Fibroblast of lung (primary cell): ENCODE data around the gene CHURC1. TPM values are rescaled to one million over a fixed set of nuclear protein-coding genes. Genes with fewer than 3 reads are reported as not detected.
A peak's percentile ranks its signal among the peaks of the same experiment; 100 is the strongest.

Experiments used
- DNase-seq, 2 donors: peaks; one replicate each; pipeline versions ENCODE4 v3.0.0 to v3.0.0-alpha.2; 2010; ENCODE audit warnings: low read depth in 2 of 2
- H2AFZ ChIP-seq: 2 replicates; pipeline ENCODE4 v1.5.1; 2012; ENCODE audit warnings: low read length, control low read depth, inconsistent platforms
- H3K27ac ChIP-seq: 2 replicates; pipeline ENCODE4 v1.5.1; 2011; ENCODE audit warnings: low read length, control low read depth; ENCODE audit not compliant: insufficient read depth
- H3K27me3 ChIP-seq: 2 replicates; pipeline ENCODE4 v1.5.1; 2011; ENCODE audit warnings: mild to moderate bottlenecking, low read length; ENCODE audit not compliant: control insufficient read depth, insufficient read depth
- H3K36me3 ChIP-seq: 2 replicates; pipeline ENCODE4 v1.5.1; 2011; ENCODE audit warnings: low read length; ENCODE audit not compliant: control insufficient read depth, insufficient read depth
- H3K4me1 ChIP-seq: 2 replicates; pipeline ENCODE4 v1.5.1; 2011; ENCODE audit warnings: low read length; ENCODE audit not compliant: control insufficient read depth, insufficient read depth; ENCODE audit errors: extremely low read depth
- H3K4me2 ChIP-seq: 2 replicates; pipeline ENCODE4 v1.5.1; 2011; ENCODE audit warnings: low read length, control low read depth; ENCODE audit not compliant: insufficient read depth; ENCODE audit errors: extremely low read depth
- H3K4me3 ChIP-seq, 4 experiments: fragments of 200-600 bp in 1 of 4; sonication (generic) in 1 of 4; replicated peaks in 1 of 4; 2 replicates each; pipeline ENCODE4 v1.5.1; 2011 to 2016; ENCODE audit warnings: low read length in 4 of 4, low read depth in 3 of 4, mild to moderate bottlenecking in 3 of 4, control low read depth in 2 of 4, inconsistent platforms in 1 of 4, mixed read lengths in 1 of 4; ENCODE audit not compliant: insufficient read depth in 1 of 4; ENCODE audit errors: control extremely low read depth in 1 of 4
- H3K79me2 ChIP-seq: 2 replicates; pipeline ENCODE4 v1.5.1; 2012; ENCODE audit warnings: mild to moderate bottlenecking, low read length, inconsistent platforms; ENCODE audit not compliant: control insufficient read depth, insufficient read depth
- H3K9ac ChIP-seq: 2 replicates; pipeline ENCODE4 v1.5.1; 2011; ENCODE audit warnings: mild to moderate bottlenecking, low read length, control low read depth; ENCODE audit not compliant: insufficient read depth
- H3K9me3 ChIP-seq: 2 replicates; pipeline ENCODE4 v1.5.1; 2012; ENCODE audit warnings: low read depth, low read length; ENCODE audit not compliant: control insufficient read depth, insufficient read depth
- H4K20me1 ChIP-seq: 2 replicates; pipeline ENCODE4 v1.5.1; 2011; ENCODE audit warnings: low read length; ENCODE audit not compliant: control insufficient read depth, insufficient read depth; ENCODE audit errors: extremely low read depth
- EZH2 ChIP-seq: IDR thresholded peaks from 2 replicates; pipeline ENCODE4 v1.5.1; 2012; ENCODE audit warnings: low read length, control low read depth, mild to moderate bottlenecking; ENCODE audit errors: missing control alignments
- polyA plus RNA-seq, 2 donors: library from polyadenylated mRNA; depleted of rRNA in 1 of 2; stranded (reverse) in 1 of 2; unstranded in 1 of 2; fragments of >200 nt; gene quantifications; 2 replicates each; pipeline ENCODE4 v1.2.1, GENCODE V29; 2011 to 2012; ENCODE audit warnings: missing spikeins in 1 of 2
- total RNA-seq: library from RNA; depleted of rRNA; stranded (reverse); fragments of >200 nt; gene quantifications from 2 replicates; pipeline ENCODE4 v1.2.1, GENCODE V29; 2014
- TF ChIP-seq, protein P1 (sequence below), 2 donors: IDR thresholded peaks in 1 of 2; conservative IDR thresholded peaks in 1 of 2; 1 replicate in 1 of 2; 2 replicates in 1 of 2; pipeline ENCODE4 v1.5.1; 2011 to 2012; ENCODE audit warnings: low read length in 2 of 2, control low read depth in 1 of 2, inconsistent platforms in 1 of 2, low read depth in 1 of 2, mild to moderate bottlenecking in 1 of 2

The CHURC1 gene
- total and polyA plus RNA-seq, 2 donors (not counting 1 experiment from before 2014, with no cell fraction given): 38.6 to 89.5 TPM

GRCh38 chr14:64970041-64970440 is 55.8 kb downstream of the CHURC1 start:
- H3K9ac ChIP-seq: no peak overlapping the region
- H3K79me2 ChIP-seq: no peaks in the 10 kb centered on the region
- no peaks in the 10 kb centered on the region for H3K27me3 ChIP-seq
- H3K36me3 ChIP-seq: no peaks in the 10 kb centered on the region
- no peak overlapping the region for H2AFZ ChIP-seq
- H3K27ac ChIP-seq: no peak overlapping the region
- TF ChIP-seq EZH2: no peak
- TF ChIP-seq, protein P1, sequence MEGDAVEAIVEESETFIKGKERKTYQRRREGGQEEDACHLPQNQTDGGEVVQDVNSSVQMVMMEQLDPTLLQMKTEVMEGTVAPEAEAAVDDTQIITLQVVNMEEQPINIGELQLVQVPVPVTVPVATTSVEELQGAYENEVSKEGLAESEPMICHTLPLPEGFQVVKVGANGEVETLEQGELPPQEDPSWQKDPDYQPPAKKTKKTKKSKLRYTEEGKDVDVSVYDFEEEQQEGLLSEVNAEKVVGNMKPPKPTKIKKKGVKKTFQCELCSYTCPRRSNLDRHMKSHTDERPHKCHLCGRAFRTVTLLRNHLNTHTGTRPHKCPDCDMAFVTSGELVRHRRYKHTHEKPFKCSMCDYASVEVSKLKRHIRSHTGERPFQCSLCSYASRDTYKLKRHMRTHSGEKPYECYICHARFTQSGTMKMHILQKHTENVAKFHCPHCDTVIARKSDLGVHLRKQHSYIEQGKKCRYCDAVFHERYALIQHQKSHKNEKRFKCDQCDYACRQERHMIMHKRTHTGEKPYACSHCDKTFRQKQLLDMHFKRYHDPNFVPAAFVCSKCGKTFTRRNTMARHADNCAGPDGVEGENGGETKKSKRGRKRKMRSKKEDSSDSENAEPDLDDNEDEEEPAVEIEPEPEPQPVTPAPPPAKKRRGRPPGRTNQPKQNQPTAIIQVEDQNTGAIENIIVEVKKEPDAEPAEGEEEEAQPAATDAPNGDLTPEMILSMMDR (conservative IDR thresholded peaks at IDR 0.05 in 1 of 2, IDR thresholded peaks at IDR 0.05 in 1 of 2; ENCODE audit: low read depth in 1 of 2, low read length in 2 of 2): no peak
- H4K20me1 ChIP-seq: no peaks in the 10 kb centered on the region
- H3K4me1 ChIP-seq: no peaks in the 10 kb centered on the region
- H3K4me3 ChIP-seq: no peak overlapping the region
- no peak for DNase-seq
- no peaks in the 10 kb centered on the region for H3K9me3 ChIP-seq
- H3K4me2 ChIP-seq: no peak overlapping the region

DNA sequence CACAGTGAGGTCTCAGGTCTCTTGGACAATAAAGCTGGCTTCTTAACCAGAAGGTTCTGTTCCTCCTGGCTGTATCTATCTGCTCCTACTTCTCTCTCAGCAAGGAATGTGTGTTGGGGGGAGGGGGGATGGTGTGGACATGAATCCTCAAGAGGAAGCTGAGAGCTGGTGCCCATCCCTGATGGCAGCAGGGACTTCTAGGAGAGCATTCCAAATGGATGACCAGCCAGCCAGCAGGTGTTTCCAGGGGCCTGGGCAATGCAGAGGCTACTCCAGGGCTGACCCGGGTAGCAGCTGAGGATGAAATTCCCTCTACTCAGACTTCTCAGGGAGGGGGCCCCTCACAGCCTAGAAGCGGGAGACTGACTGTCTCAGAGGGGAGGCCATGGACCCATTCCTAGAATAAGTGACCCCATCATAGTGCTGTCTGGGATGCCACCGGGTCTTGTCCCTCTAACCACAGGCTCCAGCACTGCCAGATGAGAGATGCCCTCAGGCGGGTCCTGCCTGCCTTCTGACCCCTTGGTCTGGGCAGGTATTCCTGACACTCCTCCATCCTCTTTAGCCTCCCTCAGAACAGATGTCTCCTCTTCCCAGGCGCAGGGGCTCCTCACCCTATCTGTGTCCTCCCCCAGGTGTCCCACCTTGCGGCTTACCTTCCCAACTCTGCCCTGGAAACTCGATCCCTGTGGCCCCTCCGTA is 56.7 kb downstream of the CHURC1 start:
- Histone ChIP-seq H3K27ac (no peak overlapping the region), H3K4me1 (no peaks in the 10 kb centered on the region), H3K4me3 (peak overlapping the region; percentile 28 to 63 (median 51)), H3K79me2 (no peaks in the 10 kb centered on the region), H3K9me3 (no peaks in the 10 kb centered on the region), H3K4me2 (peak overlapping the region; percentile 54), H3K9ac (no peak overlapping the region), H4K20me1 (no peaks in the 10 kb centered on the region), H3K36me3 (no peaks in the 10 kb centered on the region), H2AFZ (no peak overlapping the region), H3K27me3 (no peaks in the 10 kb centered on the region)
- DNase-seq: peak in 1 of 2 donors; percentile 20
- TF ChIP-seq, protein P1 (conservative IDR thresholded peaks at IDR 0.05 in 1 of 2, IDR thresholded peaks at IDR 0.05 in 1 of 2; ENCODE audit: low read depth in 1 of 2, low read length in 2 of 2): no peak
- no peak for TF ChIP-seq EZH2

GRCh38 chr14:64971491-64971942 is 57.3 kb downstream of the CHURC1 start:
- H3K4me3 ChIP-seq: peak overlapping the region; percentile 28 to 63 (median 51)
- TF ChIP-seq, protein P1 (conservative IDR thresholded peaks at IDR 0.05 in 1 of 2, IDR thresholded peaks at IDR 0.05 in 1 of 2; ENCODE audit: low read depth in 1 of 2, low read length in 2 of 2): no peak
- no peak for TF ChIP-seq EZH2
- H2AFZ ChIP-seq: peak overlapping the region; percentile 2
- no peak overlapping the region for H3K27ac ChIP-seq
- H4K20me1 ChIP-seq: no peaks in the 10 kb centered on the region
- DNase-seq: no peak
- no peaks in the 10 kb centered on the region for H3K79me2 ChIP-seq
- no peaks in the 10 kb centered on the region for H3K9me3 ChIP-seq
- no peaks in the 10 kb centered on the region for H3K27me3 ChIP-seq
- no peaks in the 10 kb centered on the region for H3K36me3 ChIP-seq
- H3K4me1 ChIP-seq: no peaks in the 10 kb centered on the region
- peak overlapping the region; percentile 54 for H3K4me2 ChIP-seq
- peak overlapping the region; percentile 23 for H3K9ac ChIP-seq
